Measurements from ENCODE around the gene EZH1.
"Not testable (repeated sequence)": the region's sequence is repeated elsewhere in the genome, so short reads cannot be mapped to it uniquely, and the experiment has no call there.

Gene EZH1

DNA sequence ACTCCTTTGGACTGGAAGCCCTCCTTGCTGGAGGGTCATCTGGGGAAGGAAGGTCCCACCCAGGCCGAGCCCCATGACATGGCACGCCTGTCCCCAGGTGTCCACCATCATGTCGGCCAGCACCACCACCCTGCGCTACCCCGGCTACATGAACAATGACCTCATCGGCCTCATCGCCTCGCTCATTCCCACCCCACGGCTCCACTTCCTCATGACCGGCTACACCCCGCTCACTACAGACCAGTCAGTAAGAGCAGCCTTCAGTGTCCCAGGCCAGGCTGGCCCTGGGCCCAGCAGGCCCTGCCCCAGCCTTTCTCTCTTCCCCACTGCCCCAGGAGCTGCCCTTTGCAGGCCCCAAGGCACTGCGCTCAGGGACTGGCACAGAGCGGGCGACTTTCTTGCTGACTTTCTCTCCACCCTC lies 79.2 kb downstream of the EZH1 start:
- DNase-seq, result no peak

DNA sequence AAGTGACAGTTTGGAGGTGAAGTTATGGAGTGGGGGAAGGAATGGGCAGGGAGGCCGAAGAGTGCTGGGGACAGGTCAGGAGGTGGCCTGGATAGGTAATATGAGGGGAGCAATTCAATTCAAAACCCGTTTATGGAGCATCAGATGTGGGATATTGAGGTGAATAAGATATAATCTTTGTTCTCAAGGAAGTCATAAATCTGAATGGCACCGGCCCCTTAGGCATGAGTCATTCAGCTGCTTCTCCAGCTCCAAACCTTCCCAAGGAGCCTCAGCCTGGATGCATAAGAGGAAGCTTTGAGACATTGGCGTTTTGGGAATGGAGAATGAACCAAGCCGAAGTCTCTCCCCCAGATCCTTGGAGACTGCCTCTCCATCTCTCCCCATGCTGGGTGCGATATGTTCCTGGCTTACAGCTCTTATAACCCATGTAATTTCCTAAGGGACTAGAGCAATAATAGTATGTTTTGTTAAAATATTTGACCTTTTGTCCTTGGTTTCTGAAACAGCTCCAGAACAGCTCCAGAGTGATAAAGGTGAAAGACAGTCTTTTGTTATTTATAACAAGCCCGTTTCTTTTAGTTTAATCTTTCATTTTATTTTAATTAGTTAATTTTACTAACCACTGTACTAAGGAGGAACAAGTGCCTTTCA lies 84.0 kb downstream of the EZH1 start:
- DNase-seq, result no peak

DNA sequence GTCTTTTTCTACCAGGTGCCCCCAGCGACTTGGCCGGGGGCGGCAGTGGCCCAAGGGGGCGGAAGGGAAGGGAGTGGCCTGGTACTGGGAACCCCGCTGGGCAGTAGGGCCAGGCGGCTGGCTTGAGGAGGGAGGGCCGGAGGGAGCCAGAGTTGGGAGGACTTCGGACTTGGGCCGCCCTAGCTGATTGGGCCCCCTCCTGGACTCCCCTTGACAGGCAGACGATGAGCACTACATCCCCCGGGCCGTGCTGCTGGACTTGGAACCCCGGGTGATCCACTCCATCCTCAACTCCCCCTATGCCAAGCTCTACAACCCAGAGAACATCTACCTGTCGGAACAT lies 84.9 kb downstream of the EZH1 start:
- DNase-seq, result not testable (repeated sequence)

DNA sequence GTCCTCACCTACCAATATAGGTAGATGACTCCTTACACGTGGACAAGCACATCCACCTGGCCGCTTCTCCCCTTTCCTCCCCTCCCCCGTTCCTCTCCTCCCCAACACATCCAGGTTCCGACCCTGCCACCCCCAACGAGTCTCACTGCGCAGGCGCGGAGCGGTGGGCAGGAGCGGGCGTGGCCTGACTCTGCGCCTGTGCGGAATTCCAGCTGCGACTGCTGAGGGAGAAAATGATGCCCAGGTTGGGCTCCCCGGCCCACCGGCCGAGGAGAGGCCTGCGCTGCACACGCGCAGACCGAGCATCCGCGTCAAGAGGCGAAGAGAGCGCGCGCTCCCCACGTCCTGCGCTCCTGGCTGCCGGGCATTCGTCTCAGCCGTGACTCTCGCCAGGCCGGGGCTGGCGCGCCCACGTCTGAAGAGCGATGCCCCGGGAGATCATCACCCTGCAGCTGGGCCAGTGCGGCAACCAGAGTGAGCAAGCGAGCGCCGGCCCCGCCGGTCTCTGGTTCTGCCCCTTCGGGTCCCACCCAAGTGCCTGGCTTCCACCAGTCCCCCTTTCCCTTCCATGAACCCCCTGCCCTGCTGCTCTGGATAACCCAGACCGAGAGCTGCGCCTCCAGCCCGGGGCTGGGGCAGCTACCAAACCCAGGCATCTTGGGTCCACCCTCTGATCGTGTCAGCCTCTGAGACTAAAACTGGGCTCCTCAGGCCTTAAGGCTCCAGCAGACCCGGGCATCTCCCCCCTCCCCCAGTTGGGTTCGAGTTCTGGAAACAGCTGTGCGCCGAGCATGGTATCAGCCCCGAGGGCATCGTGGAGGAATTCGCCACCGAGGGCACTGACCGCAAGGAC lies 85.5 kb downstream of the EZH1 start, which contains the start of gene TUBG2:
Gene TUBG2 (plus strand): TSS at position 206 of the 853 bp plus-strand sequence. CDS start 220 bp downstream, at position 426.
- DNase-seq, result peak; percentile 93

DNA sequence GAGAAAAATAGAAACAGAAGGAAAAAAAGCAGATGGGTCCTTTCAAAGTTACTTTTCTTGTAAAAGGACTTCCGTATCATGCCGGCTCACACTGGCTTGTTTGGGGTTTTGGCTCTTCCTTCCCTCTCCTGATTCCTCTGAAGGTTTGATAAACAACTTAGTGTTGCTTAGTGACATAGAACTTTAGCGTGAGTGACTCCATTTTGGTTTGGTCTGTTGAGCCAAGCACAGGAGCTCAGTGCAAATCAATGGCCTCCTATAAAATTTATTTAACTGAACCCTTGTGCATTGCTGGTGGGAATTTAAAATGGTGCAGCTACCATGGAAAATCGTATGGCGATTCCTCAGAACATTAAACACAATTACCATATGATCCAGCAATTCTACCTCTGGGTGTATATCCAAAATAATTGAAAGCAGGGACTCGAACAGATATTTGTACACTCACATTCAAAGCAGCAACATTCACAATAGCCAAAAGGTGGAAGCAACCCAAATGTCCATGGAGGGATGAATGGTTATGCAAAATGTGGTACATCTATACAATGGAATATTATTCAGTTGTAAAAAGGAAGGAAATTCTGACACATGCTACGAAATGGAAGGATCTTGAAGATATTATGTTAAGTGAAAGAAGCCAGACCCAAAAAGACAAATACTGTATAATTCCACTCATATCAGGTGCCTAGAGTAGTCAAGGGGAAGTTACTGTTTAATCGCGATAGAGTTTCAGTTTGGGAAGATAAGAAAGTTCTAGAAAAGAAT lies 86.8 kb downstream of the EZH1 start:
- no peak for DNase-seq

DNA sequence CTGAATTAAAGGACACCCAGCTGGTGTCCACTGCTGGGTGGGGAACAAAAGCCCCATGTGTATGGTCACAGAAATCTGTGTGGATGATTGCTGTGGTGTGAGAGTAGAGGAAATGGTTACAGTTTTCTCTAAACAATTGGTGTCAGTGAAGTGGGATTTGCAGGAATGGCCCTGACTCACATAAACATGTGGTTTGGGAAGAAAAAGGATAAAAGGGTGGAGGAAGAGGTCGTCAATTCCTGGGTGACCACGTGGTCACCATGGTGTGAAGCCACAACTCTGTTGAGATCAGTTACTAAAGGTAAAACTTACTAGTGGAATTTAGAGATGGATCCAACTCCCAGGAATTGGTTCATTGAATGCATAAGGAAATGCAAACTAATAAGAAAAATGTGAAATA lies 89.3 kb downstream of the EZH1 start:
- no peak for DNase-seq

DNA sequence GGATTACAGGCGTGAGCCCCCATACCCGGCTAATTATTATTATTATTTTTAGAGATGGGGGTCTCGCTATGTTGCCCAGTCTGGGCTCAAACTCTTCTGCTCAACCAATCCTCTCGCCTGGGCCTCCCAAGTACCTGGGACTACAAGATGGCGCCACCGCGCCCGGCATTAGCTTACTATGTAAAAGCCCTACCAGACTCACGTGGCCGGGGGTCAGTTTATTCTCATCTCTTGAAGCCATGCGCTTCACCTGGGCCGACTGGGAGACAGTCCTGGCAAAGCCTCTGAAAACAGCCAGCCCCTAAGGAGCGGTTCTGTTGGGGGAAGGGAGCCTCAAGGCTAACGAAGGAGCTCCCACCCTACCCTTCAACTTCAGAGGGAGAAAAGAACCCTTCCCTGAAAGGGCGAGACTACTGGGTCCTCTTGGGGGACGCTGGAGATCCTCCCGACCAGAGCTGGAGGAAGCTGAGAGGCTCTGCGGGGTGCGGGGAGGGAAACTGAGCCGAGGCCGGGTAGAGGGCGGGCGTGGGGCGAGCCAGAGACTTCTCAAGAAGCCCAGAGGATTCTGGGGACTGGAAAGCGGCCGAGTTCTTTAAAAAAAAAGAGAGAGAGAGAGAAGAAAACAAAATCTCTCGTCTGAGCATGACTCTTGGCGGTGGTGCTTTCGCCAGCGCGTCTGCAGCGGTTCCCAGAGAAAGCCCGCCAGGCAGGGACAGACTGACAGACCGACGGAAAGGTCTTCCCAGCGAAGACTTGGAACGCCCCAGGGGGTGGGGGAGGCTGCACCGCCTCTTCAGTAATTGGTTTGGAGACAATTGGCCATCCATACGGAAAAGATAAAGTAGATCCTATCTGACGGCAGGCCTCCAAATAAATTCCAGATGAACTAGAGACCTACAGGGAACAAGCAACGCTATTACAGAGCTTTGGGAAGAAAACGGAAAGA lies 91.4 kb downstream of the EZH1 start:
- DNase-seq, result peak; percentile 81

DNA sequence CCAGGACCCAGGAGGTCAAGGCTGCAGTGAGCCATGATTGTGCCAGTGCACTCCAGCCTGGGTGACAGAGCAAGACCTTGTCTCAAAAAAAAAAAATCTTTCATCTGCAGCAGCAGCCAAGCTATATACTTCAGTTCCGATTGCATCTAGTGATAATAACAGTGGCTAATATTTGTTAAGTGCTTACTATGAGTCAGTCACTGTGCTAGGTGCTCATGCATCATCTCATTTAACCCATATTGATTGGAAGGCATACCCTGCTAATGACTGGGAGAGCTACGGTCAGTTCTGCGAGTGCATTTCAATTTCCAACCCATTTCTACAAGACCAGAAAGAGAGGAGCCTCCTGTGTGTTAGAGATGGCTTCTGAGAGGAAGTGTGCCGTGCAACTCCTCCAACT lies 93.4 kb downstream of the EZH1 start:
- DNase-seq, result no peak

Data from femur (tissue), 1 donor.